Panc1 (cell line): ENCODE measurements around the gene ADTRP. TPM values are rescaled to one million over a fixed set of nuclear protein-coding genes. Genes with fewer than 3 reads are reported as not detected.

Experiments
- ATAC-seq: fragments of 200-7000 bp; cut with Tn5 transposase; 2 replicates; pipeline ENCODE4 v1.9.1; 2020; ENCODE audit warnings: mild to moderate bottlenecking, moderate library complexity
- BruUV-seq: library from RNA; stranded (reverse); fragments of 400-500 nt; replicated peaks from 2 replicates; lab custom pipeline; 2021; lab: Mats Ljungman, UMichigan
- CTCF ChIA-PET: fragments of 300-600 bp; sonication (Branson Sonifier 250); formaldehyde crosslinking; loops from one replicate; lab custom pipeline; 2022; ENCODE audit warnings: antibody characterized with exemption; lab: Charles Lee
- POLR2A ChIA-PET: fragments of 300-600 bp; sonication (Branson Sonifier 250); formaldehyde crosslinking; loops from one replicate; lab custom pipeline; 2022; ENCODE audit warnings: antibody characterized with exemption; lab: Charles Lee
- DNase-seq: peaks from one replicate; pipeline ENCODE4 v3.0.0-alpha.2; 2010; ENCODE audit warnings: low read depth, low spot score
- H3K27ac ChIP-seq: 2 replicates; pipeline ENCODE4 v1.5.1; 2011; ENCODE audit warnings: mild to moderate bottlenecking, low read length, inconsistent platforms
- H3K27me3 ChIP-seq: fragments of 200-500 bp; sonication (Bioruptor generic); 2 replicates; pipeline ENCODE4 v1.6.0; 2014; ENCODE audit warnings: low read length, inconsistent platforms; ENCODE audit not compliant: control insufficient read depth, insufficient read depth
- H3K36me3 ChIP-seq: fragments of 200-500 bp; sonication (Bioruptor generic); 2 replicates; pipeline ENCODE4 v1.5.1; 2014; ENCODE audit warnings: inconsistent platforms, mild to moderate bottlenecking, low read length, moderate library complexity; ENCODE audit not compliant: control insufficient read depth, insufficient read depth
- H3K4me1 ChIP-seq: 2 replicates; pipeline ENCODE4 v1.5.1; 2011; ENCODE audit warnings: inconsistent platforms, mild to moderate bottlenecking, low read length, moderate library complexity; ENCODE audit not compliant: control insufficient read depth, insufficient read depth
- H3K4me3 ChIP-seq, 2 experiments: 2 replicates each; pipeline ENCODE4 v1.5.1; 2011 to 2012; ENCODE audit warnings: low read depth in 2 of 2, low read length in 2 of 2, mild to moderate bottlenecking in 2 of 2, inconsistent platforms in 1 of 2, moderate library complexity in 1 of 2
- H3K9me3 ChIP-seq: fragments of 200-500 bp; sonication (Bioruptor generic); 2 replicates; pipeline ENCODE4 v1.5.1; 2014; ENCODE audit warnings: low read depth, mild to moderate bottlenecking, inconsistent platforms, low read length, moderate library complexity; ENCODE audit not compliant: control insufficient read depth, insufficient read depth
- POLR2AphosphoS5 ChIP-seq: IDR thresholded peaks from 2 replicates; pipeline ENCODE4 v1.6.1; 2012; ENCODE audit warnings: mild to moderate bottlenecking, low read depth, low read length, moderate library complexity
- SIN3A ChIP-seq: IDR thresholded peaks from 2 replicates; pipeline ENCODE4 v1.6.1; 2012; ENCODE audit warnings: low read depth, mild to moderate bottlenecking, low read length, moderate library complexity, borderline replicate concordance; ENCODE audit not compliant: insufficient read depth
- TCF7L2 ChIP-seq: IDR thresholded peaks from 2 replicates; pipeline ENCODE4 v1.6.1; 2011; ENCODE audit warnings: mild to moderate bottlenecking, low read depth, low read length, inconsistent platforms
- in situ Hi-C: cut with HindIII; loops from 2 replicates; pipeline ENCODE4 v1.10.0; 2016; ENCODE audit warnings: low sequenced_read_pairs, low pct_unique_long_range_greater_than_20kb
- intact Hi-C: fragments of 100-400 bp; cut with micrococcal nuclease; formaldehyde crosslinking; loops from one replicate; pipeline ENCODE4 v1.10.0; 2022; ENCODE audit not compliant: unreplicated experiment
- total RNA-seq: library from RNA; stranded (reverse); gene quantifications from one replicate; pipeline ENCODE4 v1.2.1, GENCODE V29; 2021; ENCODE audit not compliant: unreplicated experiment
- TF ChIP-seq, protein P1 (sequence below): fragments of 450-650 bp; IDR thresholded peaks from 2 replicates; pipeline ENCODE4 v1.5.1; 2017; ENCODE audit warnings: mild to moderate bottlenecking
- TF ChIP-seq, protein P2 (sequence below), 2 experiments: IDR thresholded peaks; 2 replicates each; pipeline ENCODE4 v1.6.1; 2011 to 2012; ENCODE audit warnings: low read depth in 2 of 2, control low read depth in 1 of 2, low read length in 1 of 2, mild to moderate bottlenecking in 1 of 2, moderate library complexity in 1 of 2; ENCODE audit not compliant: insufficient read depth in 1 of 2

The ADTRP gene
- total RNA-seq, 1 experiment from 2014 or later = not detected

DNA sequence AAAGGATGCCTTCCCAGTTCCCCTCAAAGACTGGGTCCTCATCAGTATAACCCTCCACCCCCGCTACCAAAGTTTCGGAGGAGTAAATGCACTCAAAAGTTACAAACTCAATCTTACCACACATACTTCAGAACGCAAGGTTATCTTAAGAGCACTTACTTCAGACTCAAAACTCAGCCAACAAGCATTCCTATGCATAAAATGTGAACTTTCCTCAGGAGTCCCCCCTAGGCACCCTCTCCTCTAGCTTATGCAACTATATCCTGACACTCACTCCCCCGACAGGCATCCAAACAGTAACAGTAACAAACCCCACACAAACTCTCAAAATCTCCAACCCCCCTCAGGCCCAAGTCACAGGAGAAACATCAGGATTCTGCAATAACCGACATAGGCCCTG lies 11.1 kb upstream of the ADTRP start:
- no TSS peak for BruUV-seq
- H3K27ac ChIP-seq = no peak overlapping the region
- no peaks in the 10 kb centered on the region for H3K36me3 ChIP-seq
- ATAC-seq = no peak
- H3K27me3 ChIP-seq = no peaks in the 10 kb centered on the region; the same call in 1 of the 2 replicates
- in situ Hi-C loops (no loop called here), intact Hi-C loops (no loop called here)
- no peaks in the 10 kb centered on the region for H3K9me3 ChIP-seq
- no peak for DNase-seq
- no peaks in the 10 kb centered on the region for H3K4me1 ChIP-seq
- H3K4me3 ChIP-seq = no peak overlapping the region
- TF ChIP-seq POLR2AphosphoS5 (no peak), SIN3A (no peak), TCF7L2 (no peak)
- TF ChIP-seq, protein P1, sequence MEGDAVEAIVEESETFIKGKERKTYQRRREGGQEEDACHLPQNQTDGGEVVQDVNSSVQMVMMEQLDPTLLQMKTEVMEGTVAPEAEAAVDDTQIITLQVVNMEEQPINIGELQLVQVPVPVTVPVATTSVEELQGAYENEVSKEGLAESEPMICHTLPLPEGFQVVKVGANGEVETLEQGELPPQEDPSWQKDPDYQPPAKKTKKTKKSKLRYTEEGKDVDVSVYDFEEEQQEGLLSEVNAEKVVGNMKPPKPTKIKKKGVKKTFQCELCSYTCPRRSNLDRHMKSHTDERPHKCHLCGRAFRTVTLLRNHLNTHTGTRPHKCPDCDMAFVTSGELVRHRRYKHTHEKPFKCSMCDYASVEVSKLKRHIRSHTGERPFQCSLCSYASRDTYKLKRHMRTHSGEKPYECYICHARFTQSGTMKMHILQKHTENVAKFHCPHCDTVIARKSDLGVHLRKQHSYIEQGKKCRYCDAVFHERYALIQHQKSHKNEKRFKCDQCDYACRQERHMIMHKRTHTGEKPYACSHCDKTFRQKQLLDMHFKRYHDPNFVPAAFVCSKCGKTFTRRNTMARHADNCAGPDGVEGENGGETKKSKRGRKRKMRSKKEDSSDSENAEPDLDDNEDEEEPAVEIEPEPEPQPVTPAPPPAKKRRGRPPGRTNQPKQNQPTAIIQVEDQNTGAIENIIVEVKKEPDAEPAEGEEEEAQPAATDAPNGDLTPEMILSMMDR = no peak
- TF ChIP-seq, protein P2, sequence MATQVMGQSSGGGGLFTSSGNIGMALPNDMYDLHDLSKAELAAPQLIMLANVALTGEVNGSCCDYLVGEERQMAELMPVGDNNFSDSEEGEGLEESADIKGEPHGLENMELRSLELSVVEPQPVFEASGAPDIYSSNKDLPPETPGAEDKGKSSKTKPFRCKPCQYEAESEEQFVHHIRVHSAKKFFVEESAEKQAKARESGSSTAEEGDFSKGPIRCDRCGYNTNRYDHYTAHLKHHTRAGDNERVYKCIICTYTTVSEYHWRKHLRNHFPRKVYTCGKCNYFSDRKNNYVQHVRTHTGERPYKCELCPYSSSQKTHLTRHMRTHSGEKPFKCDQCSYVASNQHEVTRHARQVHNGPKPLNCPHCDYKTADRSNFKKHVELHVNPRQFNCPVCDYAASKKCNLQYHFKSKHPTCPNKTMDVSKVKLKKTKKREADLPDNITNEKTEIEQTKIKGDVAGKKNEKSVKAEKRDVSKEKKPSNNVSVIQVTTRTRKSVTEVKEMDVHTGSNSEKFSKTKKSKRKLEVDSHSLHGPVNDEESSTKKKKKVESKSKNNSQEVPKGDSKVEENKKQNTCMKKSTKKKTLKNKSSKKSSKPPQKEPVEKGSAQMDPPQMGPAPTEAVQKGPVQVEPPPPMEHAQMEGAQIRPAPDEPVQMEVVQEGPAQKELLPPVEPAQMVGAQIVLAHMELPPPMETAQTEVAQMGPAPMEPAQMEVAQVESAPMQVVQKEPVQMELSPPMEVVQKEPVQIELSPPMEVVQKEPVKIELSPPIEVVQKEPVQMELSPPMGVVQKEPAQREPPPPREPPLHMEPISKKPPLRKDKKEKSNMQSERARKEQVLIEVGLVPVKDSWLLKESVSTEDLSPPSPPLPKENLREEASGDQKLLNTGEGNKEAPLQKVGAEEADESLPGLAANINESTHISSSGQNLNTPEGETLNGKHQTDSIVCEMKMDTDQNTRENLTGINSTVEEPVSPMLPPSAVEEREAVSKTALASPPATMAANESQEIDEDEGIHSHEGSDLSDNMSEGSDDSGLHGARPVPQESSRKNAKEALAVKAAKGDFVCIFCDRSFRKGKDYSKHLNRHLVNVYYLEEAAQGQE (IDR thresholded peaks at IDR 0.05; ENCODE audit: insufficient read depth in 1 of 2, low read depth in 2 of 2, low read length in 1 of 2) = no peak
- CTCF ChIA-PET = no interaction called here
- POLR2A ChIA-PET = no interaction called here

- H3K27ac ChIP-seq = no peak overlapping the region
- no peak for DNase-seq
- ATAC-seq = no peak
- no peaks in the 10 kb centered on the region for H3K4me1 ChIP-seq
- no peaks in the 10 kb centered on the region; the same call in 1 of the 2 replicates for H3K27me3 ChIP-seq
- ChIA-PET POLR2A (no interaction called here), CTCF (no interaction called here)
- H3K9me3 ChIP-seq = no peaks in the 10 kb centered on the region
- no TSS peak for BruUV-seq
- intact Hi-C loops = no loop called here
- TF ChIP-seq POLR2AphosphoS5 = no peak
- TF ChIP-seq, protein P2 (IDR thresholded peaks at IDR 0.05; ENCODE audit: insufficient read depth in 1 of 2, low read depth in 2 of 2, low read length in 1 of 2) = no peak
- TF ChIP-seq, protein P1 = no peak
- TF ChIP-seq TCF7L2 = no peak
- TF ChIP-seq SIN3A = no peak
- no peak overlapping the region for H3K4me3 ChIP-seq
- no peaks in the 10 kb centered on the region for H3K36me3 ChIP-seq
- in situ Hi-C loops = no loop called here
Observed at GRCh38 chr6:11788043-11788442, 9.4 kb upstream of the ADTRP start.
